Karpas-422 (cell line): Measurements from ENCODE around the gene SMIM23. TPM values are rescaled to one million over a fixed set of nuclear protein-coding genes. Genes with fewer than 3 reads are reported as not detected.

Experiments
- DNase-seq: peaks from one replicate; pipeline ENCODE4 v3.0.0-alpha.2; 2015
- H2AFZ ChIP-seq: fragments of 200-600 bp; sonication (generic); 2 replicates; pipeline ENCODE4 v1.6.1; 2014; ENCODE audit warnings: antibody characterized with exemption, low read length, mixed read lengths
- H3K27ac ChIP-seq: fragments of 200-600 bp; sonication (generic); 2 replicates; pipeline ENCODE4 v1.5.1; 2014; ENCODE audit warnings: mild to moderate bottlenecking, low read length, moderate library complexity
- H3K27me3 ChIP-seq: fragments of 200-600 bp; sonication (generic); 2 replicates; pipeline ENCODE4 v1.6.1; 2014; ENCODE audit warnings: low read length, mixed read lengths
- H3K36me3 ChIP-seq: fragments of 200-600 bp; sonication (generic); 2 replicates; pipeline ENCODE4 v1.6.1; 2014; ENCODE audit warnings: low read length, mixed read lengths; ENCODE audit not compliant: insufficient read depth
- H3K4me1 ChIP-seq: fragments of 200-600 bp; sonication (generic); 2 replicates; pipeline ENCODE4 v1.6.1; 2014; ENCODE audit warnings: mild to moderate bottlenecking, low read length, mixed read lengths
- H3K4me2 ChIP-seq: fragments of 200-600 bp; sonication (generic); 2 replicates; pipeline ENCODE4 v1.6.1; 2014; ENCODE audit warnings: low read length, low read depth, mild to moderate bottlenecking; ENCODE audit not compliant: poor library complexity, severe bottlenecking
- H3K4me3 ChIP-seq: fragments of 200-600 bp; sonication (generic); 2 replicates; pipeline ENCODE4 v1.5.1; 2014; ENCODE audit warnings: mild to moderate bottlenecking, antibody characterized with exemption, low read length, mixed read lengths
- H3K79me2 ChIP-seq: fragments of 200-600 bp; sonication (generic); 2 replicates; pipeline ENCODE4 v1.6.1; 2014; ENCODE audit warnings: mild to moderate bottlenecking, low read length, mixed read lengths
- H3K9ac ChIP-seq: fragments of 200-600 bp; sonication (generic); 2 replicates; pipeline ENCODE4 v1.6.0; 2014; ENCODE audit warnings: low read length
- H3K9me2 ChIP-seq: fragments of 200-600 bp; sonication (generic), shearing (Covaris generic); replicated peaks from 2 replicates; pipeline ENCODE4 v1.6.0; 2014; ENCODE audit warnings: mild to moderate bottlenecking, low read length, moderate library complexity; ENCODE audit not compliant: insufficient read depth
- H3K9me3 ChIP-seq: fragments of 300-700, 200-600 bp; sonication (generic); 2 replicates; pipeline ENCODE4 v1.6.1; 2014; ENCODE audit warnings: low read length, mixed read lengths
- H4K20me1 ChIP-seq: fragments of 200-600 bp; sonication (generic); 2 replicates; pipeline ENCODE4 v1.6.1; 2014; ENCODE audit warnings: mild to moderate bottlenecking, antibody characterized with exemption, low read length, low read depth; ENCODE audit not compliant: insufficient read depth
- total RNA-seq: library from RNA; depleted of rRNA; stranded (reverse); fragments of >200 nt; shearing (Covaris generic); gene quantifications from 2 replicates; pipeline ENCODE4 v1.2.3, GENCODE V29; 2014; ENCODE audit warnings: low replicate concordance

Gene SMIM23
- total RNA-seq, 1 experiment from 2014 or later: not detected

- Histone ChIP-seq H3K9me3 (no peaks in the 10 kb centered on the region), H3K9ac (no peak overlapping the region), H3K36me3 (no peaks in the 10 kb centered on the region), H3K79me2 (no peaks in the 10 kb centered on the region), H3K27me3 (no peaks in the 10 kb centered on the region), H3K4me3 (no peak overlapping the region), H3K4me2 (no peak overlapping the region), H3K27ac (no peak overlapping the region), H3K9me2 (no peaks in the 10 kb centered on the region), H3K4me1 (no peaks in the 10 kb centered on the region), H2AFZ (no peak overlapping the region), H4K20me1 (no peaks in the 10 kb centered on the region)
- no peak for DNase-seq
Measured at GRCh38 chr5:171747061-171747859, 38.4 kb upstream of the SMIM23 start.

GRCh38 chr5:171748720-171749119 lies 36.9 kb upstream of the SMIM23 start:
- no peak overlapping the region for H2AFZ ChIP-seq
- H3K4me1 ChIP-seq: no peaks in the 10 kb centered on the region
- no peak for DNase-seq
- no peaks in the 10 kb centered on the region for H3K36me3 ChIP-seq
- H3K4me2 ChIP-seq: no peak overlapping the region
- no peaks in the 10 kb centered on the region for H3K9me2 ChIP-seq
- no peak overlapping the region for H3K27ac ChIP-seq
- no peak overlapping the region for H3K9ac ChIP-seq
- H3K79me2 ChIP-seq: no peaks in the 10 kb centered on the region
- no peaks in the 10 kb centered on the region for H4K20me1 ChIP-seq
- no peak overlapping the region for H3K4me3 ChIP-seq
- no peaks in the 10 kb centered on the region for H3K9me3 ChIP-seq
- no peaks in the 10 kb centered on the region for H3K27me3 ChIP-seq

GRCh38 chr5:171749365-171749764 lies 36.3 kb upstream of the SMIM23 start:
- H2AFZ ChIP-seq: no peak overlapping the region
- H4K20me1 ChIP-seq: no peaks in the 10 kb centered on the region
- no peak overlapping the region for H3K4me2 ChIP-seq
- H3K36me3 ChIP-seq: no peaks in the 10 kb centered on the region
- no peak overlapping the region for H3K4me3 ChIP-seq
- H3K27ac ChIP-seq: no peak overlapping the region
- no peak overlapping the region for H3K9ac ChIP-seq
- H3K9me2 ChIP-seq: no peaks in the 10 kb centered on the region
- no peaks in the 10 kb centered on the region for H3K79me2 ChIP-seq
- H3K27me3 ChIP-seq: no peaks in the 10 kb centered on the region
- no peaks in the 10 kb centered on the region for H3K4me1 ChIP-seq
- DNase-seq: no peak
- no peaks in the 10 kb centered on the region for H3K9me3 ChIP-seq

GRCh38 chr5:171750311-171750788 lies 35.3 kb upstream of the SMIM23 start:
- DNase-seq: peak; percentile 58
- H3K4me2 ChIP-seq: no peak overlapping the region
- no peak overlapping the region for H2AFZ ChIP-seq
- H3K36me3 ChIP-seq: no peaks in the 10 kb centered on the region
- no peaks in the 10 kb centered on the region for H3K9me2 ChIP-seq
- H4K20me1 ChIP-seq: no peaks in the 10 kb centered on the region
- H3K79me2 ChIP-seq: no peaks in the 10 kb centered on the region
- H3K4me3 ChIP-seq: no peak overlapping the region
- no peak overlapping the region for H3K9ac ChIP-seq
- H3K9me3 ChIP-seq: no peaks in the 10 kb centered on the region
- no peaks in the 10 kb centered on the region for H3K4me1 ChIP-seq
- no peaks in the 10 kb centered on the region for H3K27me3 ChIP-seq
- no peak overlapping the region for H3K27ac ChIP-seq

- Histone ChIP-seq H3K9me2 (no peaks in the 10 kb centered on the region), H2AFZ (no peak overlapping the region), H3K4me2 (no peak overlapping the region), H3K4me3 (no peak overlapping the region), H3K9ac (no peak overlapping the region), H3K4me1 (no peaks in the 10 kb centered on the region), H3K36me3 (no peaks in the 10 kb centered on the region), H3K27ac (no peak overlapping the region), H3K27me3 (no peaks in the 10 kb centered on the region), H4K20me1 (no peaks in the 10 kb centered on the region), H3K9me3 (no peaks in the 10 kb centered on the region), H3K79me2 (no peaks in the 10 kb centered on the region)
- DNase-seq: no peak
Measured at GRCh38 chr5:171755354-171755821, 30.2 kb upstream of the SMIM23 start.

- no peaks in the 10 kb centered on the region for H3K4me1 ChIP-seq
- H3K9me2 ChIP-seq: no peaks in the 10 kb centered on the region
- no peak overlapping the region for H3K4me3 ChIP-seq
- no peaks in the 10 kb centered on the region for H3K9me3 ChIP-seq
- DNase-seq: no peak
- H3K36me3 ChIP-seq: no peaks in the 10 kb centered on the region
- no peak overlapping the region for H3K27ac ChIP-seq
- no peaks in the 10 kb centered on the region for H3K27me3 ChIP-seq
- no peak overlapping the region for H3K9ac ChIP-seq
- H3K4me2 ChIP-seq: no peak overlapping the region
- no peak overlapping the region for H2AFZ ChIP-seq
- H4K20me1 ChIP-seq: no peaks in the 10 kb centered on the region
- H3K79me2 ChIP-seq: no peaks in the 10 kb centered on the region
Measured at GRCh38 chr5:171757853-171758535, 27.6 kb upstream of the SMIM23 start.

- no peaks in the 10 kb centered on the region for H3K36me3 ChIP-seq
- H3K27ac ChIP-seq: no peak overlapping the region
- no peak overlapping the region for H3K4me2 ChIP-seq
- no peak overlapping the region for H3K9ac ChIP-seq
- no peaks in the 10 kb centered on the region for H3K9me3 ChIP-seq
- no peak overlapping the region for H3K4me3 ChIP-seq
- no peaks in the 10 kb centered on the region for H4K20me1 ChIP-seq
- no peaks in the 10 kb centered on the region for H3K9me2 ChIP-seq
- DNase-seq: no peak
- H3K27me3 ChIP-seq: no peaks in the 10 kb centered on the region; the same call in 1 of the 2 replicates
- no peak overlapping the region for H2AFZ ChIP-seq
- H3K4me1 ChIP-seq: no peaks in the 10 kb centered on the region
- H3K79me2 ChIP-seq: no peaks in the 10 kb centered on the region
Measured at GRCh38 chr5:171759777-171760176, 25.8 kb upstream of the SMIM23 start.

GRCh38 chr5:171762021-171762608 lies 23.5 kb upstream of the SMIM23 start:
- H3K36me3 ChIP-seq: no peaks in the 10 kb centered on the region
- no peaks in the 10 kb centered on the region for H3K9me3 ChIP-seq
- H3K4me1 ChIP-seq: no peaks in the 10 kb centered on the region
- H3K4me2 ChIP-seq: no peak overlapping the region
- no peaks in the 10 kb centered on the region for H4K20me1 ChIP-seq
- H2AFZ ChIP-seq: no peak overlapping the region
- no peaks in the 10 kb centered on the region for H3K9me2 ChIP-seq
- DNase-seq: no peak
- no peaks in the 10 kb centered on the region for H3K79me2 ChIP-seq
- H3K4me3 ChIP-seq: no peak overlapping the region
- H3K27me3 ChIP-seq: no peaks in the 10 kb centered on the region; the same call in 1 of the 2 replicates
- H3K9ac ChIP-seq: no peak overlapping the region
- H3K27ac ChIP-seq: no peak overlapping the region
